Stimulated activated CD8-positive, alpha-beta memory T cell treated with anti-CD3 and anti-CD28 coated beads, Interleukin-4, amount 100 ng/mL, for 1 hour (primary cell): ENCODE data around the gene TSC22D4.
"Not testable (repeated sequence)": the region's sequence is repeated elsewhere in the genome, so short reads cannot be mapped to it uniquely, and the experiment has no call there.

Experiments used
- DNase-seq, 2 donors: peaks; one replicate each; pipeline ENCODE4 v3.0.0-alpha.2; 2020; ENCODE audit warnings: low read depth in 2 of 2, low spot score in 1 of 2

The TSC22D4 gene

GRCh38 chr7:100476101-100476780 lies 2.8 kb downstream of the TSC22D4 start:
- DNase-seq = no peak

GRCh38 chr7:100475549-100475948 lies 3.5 kb downstream of the TSC22D4 start:
- DNase-seq = no peak

GRCh38 chr7:100472854-100473499 lies 6.0 kb downstream of the TSC22D4 start:
- no peak for DNase-seq

- no peak for DNase-seq
Measured at GRCh38 chr7:100472121-100472851, 6.7 kb downstream of the TSC22D4 start.

GRCh38 chr7:100471021-100471420 lies 8.0 kb downstream of the TSC22D4 start:
- DNase-seq = no peak

GRCh38 chr7:100469227-100470044 lies 9.6 kb downstream of the TSC22D4 start:
- peak; percentile 71 to 75 for DNase-seq

GRCh38 chr7:100467638-100468373 lies 11.2 kb downstream of the TSC22D4 start:
- DNase-seq = no peak

- no peak for DNase-seq
Measured at GRCh38 chr7:100466653-100467605, 12.1 kb downstream of the TSC22D4 start.

GRCh38 chr7:100465702-100466311 lies 13.2 kb downstream of the TSC22D4 start:
- DNase-seq = no peak

- DNase-seq = no peak
Measured at GRCh38 chr7:100465299-100465698, 13.7 kb downstream of the TSC22D4 start.

- DNase-seq = no peak
Measured at GRCh38 chr7:100464791-100465190, 14.2 kb downstream of the TSC22D4 start.

GRCh38 chr7:100464210-100464660 lies 14.8 kb downstream of the TSC22D4 start, which contains the start of gene SPACDR:
TSS of gene SPACDR (minus strand) at chr7:100464260. CDS start at chr7:100464025, 235 bp downstream.
- no peak for DNase-seq

GRCh38 chr7:100457033-100457432 lies 22.0 kb downstream of the TSC22D4 start:
- DNase-seq = no peak

- no peak for DNase-seq
Measured at GRCh38 chr7:100456562-100456961, 22.5 kb downstream of the TSC22D4 start.

- DNase-seq = no peak
Measured at GRCh38 chr7:100455206-100455605, 23.8 kb downstream of the TSC22D4 start.

GRCh38 chr7:100453854-100454253 lies 25.2 kb downstream of the TSC22D4 start:
- DNase-seq = not testable (repeated sequence)

- no peak for DNase-seq
Measured at GRCh38 chr7:100452513-100452912, 26.5 kb downstream of the TSC22D4 start.

- DNase-seq = no peak
Measured at GRCh38 chr7:100449190-100449795, 29.7 kb downstream of the TSC22D4 start.
